Activated T-cell treated with anti-CD3 and anti-CD28 coated beads for 24 hours (primary cell): ENCODE data around the gene ENKD1.

ENCODE experiments used
- DNase-seq: peaks from one replicate; pipeline ENCODE4 v3.0.0-alpha.2; 2020; ENCODE audit warnings: low read depth

The ENKD1 gene

GRCh38 chr16:67663877-67664222, 2.7 kb downstream of the ENKD1 start:
- no peak for DNase-seq

GRCh38 chr16:67663151-67663876, 3.2 kb downstream of the ENKD1 start:
- DNase-seq = no peak

GRCh38 chr16:67662653-67663010, 3.9 kb downstream of the ENKD1 start:
- no peak for DNase-seq

GRCh38 chr16:67661886-67662652, 4.5 kb downstream of the ENKD1 start:
- no peak for DNase-seq

GRCh38 chr16:67661101-67661761, 5.3 kb downstream of the ENKD1 start:
- DNase-seq = no peak

GRCh38 chr16:67660564-67661028, 6.0 kb downstream of the ENKD1 start, which contains the start of gene PARD6A:
Gene PARD6A, plus strand, starts transcription at chr16:67660960. Its CDS starts 79 bp downstream, at chr16:67661039.
- peak; percentile 92 for DNase-seq

- peak; percentile 92 for DNase-seq
Measured at GRCh38 chr16:67659675-67660563, 6.6 kb downstream of the ENKD1 start, which contains the start of gene ACD. Gene ACD, minus strand, starts transcription at chr16:67660260. Its CDS starts 40 bp downstream, at chr16:67660220.

- no peak for DNase-seq
Measured at GRCh38 chr16:67658849-67659674, 7.5 kb downstream of the ENKD1 start.

GRCh38 chr16:67657751-67658518, 8.6 kb downstream of the ENKD1 start:
- no peak for DNase-seq

GRCh38 chr16:67657017-67657608, 9.4 kb downstream of the ENKD1 start:
- DNase-seq = no peak

- no peak for DNase-seq
Measured at GRCh38 chr16:67656344-67657016, 10.1 kb downstream of the ENKD1 start.

GRCh38 chr16:67655363-67655762, 11.2 kb downstream of the ENKD1 start:
- no peak for DNase-seq

- DNase-seq = no peak
Measured at GRCh38 chr16:67654403-67654911, 12.1 kb downstream of the ENKD1 start.

- no peak for DNase-seq
Measured at GRCh38 chr16:67653789-67654402, 12.7 kb downstream of the ENKD1 start.

GRCh38 chr16:67653128-67653788, 13.3 kb downstream of the ENKD1 start:
- no peak for DNase-seq

GRCh38 chr16:67652578-67653127, 13.9 kb downstream of the ENKD1 start:
- DNase-seq = no peak

- no peak for DNase-seq
Measured at GRCh38 chr16:67651847-67652246, 14.7 kb downstream of the ENKD1 start.

- no peak for DNase-seq
Measured at GRCh38 chr16:67651039-67651438, 15.5 kb downstream of the ENKD1 start.
